HG03280 (cell line): Measurements from ENCODE around the gene SHANK2.

Experiments
- ATAC-seq: cut with Tn5 transposase; IDR thresholded peaks from one replicate; pipeline ENCODE4 v1.9.1; 2021; ENCODE audit warnings: mild to moderate bottlenecking, moderate library complexity; ENCODE audit not compliant: unreplicated experiment

The SHANK2 gene

DNA sequence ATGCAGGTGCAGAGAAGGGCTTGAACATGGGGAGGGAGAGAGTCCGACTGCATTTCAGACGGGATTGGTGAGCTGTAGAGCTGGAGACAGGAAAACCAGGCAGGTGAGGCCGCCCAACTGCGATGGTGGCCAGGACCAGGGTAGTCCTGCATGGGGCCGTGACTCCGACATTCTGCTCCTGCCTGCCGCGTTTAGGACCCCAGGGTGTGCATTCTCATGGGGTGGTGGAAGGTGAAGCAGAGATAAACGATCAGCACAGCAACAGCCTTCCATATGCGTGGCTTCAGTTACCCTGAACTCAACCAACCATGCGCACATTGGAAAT, 29.3 kb downstream of the SHANK2 start:
- ATAC-seq: no peak

DNA sequence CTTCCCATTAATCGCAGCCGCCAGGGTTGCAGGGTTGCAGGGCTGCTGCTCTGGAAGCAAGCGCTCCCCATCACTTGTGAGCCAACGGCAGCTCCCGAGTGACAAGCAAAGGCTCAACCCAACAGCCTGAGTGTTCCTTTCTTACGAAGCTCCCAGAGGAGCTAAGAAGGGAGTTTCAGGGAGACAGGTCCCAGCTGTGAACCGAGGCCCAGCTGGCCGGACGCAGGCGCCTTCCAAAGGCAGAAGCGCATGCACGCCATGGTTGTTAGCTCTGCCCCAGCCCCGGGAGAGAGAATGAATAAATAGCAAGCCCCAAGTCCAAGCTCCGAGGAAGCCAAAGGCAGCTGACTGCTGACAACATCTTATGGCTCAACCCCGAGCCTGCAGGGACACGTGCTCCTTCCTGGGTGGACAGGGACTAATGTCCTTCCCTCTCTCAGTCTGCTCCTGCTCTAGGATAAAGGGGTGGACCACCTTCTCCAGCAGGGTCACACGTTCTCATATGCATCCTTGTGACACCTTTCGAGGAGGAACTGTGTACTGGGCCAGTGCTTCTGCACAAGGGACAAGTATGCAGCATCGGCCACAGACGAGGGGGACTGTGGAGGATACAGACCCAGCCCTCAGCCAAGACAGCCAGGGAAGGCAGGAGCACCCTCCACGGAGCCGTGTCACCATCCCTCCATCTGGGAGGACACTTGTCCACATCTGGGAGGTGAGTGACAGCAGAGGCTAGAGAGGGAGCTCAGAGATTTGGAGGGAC, 29.9 kb downstream of the SHANK2 start:
- ATAC-seq: no peak

GRCh38 chr11:71221821-71222220, 30.6 kb downstream of the SHANK2 start:
- ATAC-seq: no peak

DNA sequence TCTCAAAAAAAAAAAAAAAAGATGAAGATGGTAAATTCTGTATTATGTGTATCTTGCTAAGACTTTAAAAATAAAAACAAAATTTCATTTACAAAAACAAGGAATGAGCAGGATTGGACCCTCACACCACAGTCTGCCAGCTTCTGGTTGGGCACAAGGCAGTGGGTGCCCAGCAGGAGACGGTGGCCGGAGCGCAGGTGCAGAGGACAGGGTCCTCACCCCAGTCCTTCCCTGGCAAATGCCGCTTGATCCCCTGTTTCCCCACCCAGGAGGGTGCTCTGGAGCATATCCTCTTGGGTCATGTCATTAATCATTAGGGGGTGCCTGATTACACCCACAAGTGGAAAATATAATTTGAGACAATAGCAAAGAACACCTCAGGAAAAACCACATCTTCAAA, 31.2 kb downstream of the SHANK2 start:
- no peak for ATAC-seq

- no peak for ATAC-seq
Observed at GRCh38 chr11:71218789-71219499, 33.4 kb downstream of the SHANK2 start.

DNA sequence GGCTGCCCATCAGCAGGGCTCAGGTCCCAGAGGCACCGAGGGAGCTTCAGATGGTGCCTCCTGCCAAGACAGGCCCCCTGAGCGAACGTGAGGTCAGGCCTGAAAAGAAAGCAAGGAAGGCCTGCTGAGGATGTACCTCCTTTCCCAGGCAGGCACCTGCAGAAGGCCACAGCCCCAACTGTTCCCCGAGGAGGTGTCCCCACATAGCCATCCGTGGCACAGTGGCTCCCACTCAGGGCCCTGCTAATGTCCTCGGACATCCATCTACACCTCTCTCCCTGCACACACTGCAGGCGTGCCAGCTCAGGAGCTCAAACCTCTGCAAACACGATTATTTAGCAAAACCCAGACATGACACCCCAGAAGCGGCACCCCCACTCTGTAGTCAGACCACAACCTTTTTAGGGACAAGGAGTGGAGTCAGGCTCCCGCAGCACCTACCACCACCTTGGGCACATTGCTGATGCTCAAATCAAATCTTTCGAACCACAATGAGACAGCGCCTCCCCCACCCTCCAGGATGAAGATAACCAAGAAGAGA, 36.9 kb downstream of the SHANK2 start:
- no peak for ATAC-seq

DNA sequence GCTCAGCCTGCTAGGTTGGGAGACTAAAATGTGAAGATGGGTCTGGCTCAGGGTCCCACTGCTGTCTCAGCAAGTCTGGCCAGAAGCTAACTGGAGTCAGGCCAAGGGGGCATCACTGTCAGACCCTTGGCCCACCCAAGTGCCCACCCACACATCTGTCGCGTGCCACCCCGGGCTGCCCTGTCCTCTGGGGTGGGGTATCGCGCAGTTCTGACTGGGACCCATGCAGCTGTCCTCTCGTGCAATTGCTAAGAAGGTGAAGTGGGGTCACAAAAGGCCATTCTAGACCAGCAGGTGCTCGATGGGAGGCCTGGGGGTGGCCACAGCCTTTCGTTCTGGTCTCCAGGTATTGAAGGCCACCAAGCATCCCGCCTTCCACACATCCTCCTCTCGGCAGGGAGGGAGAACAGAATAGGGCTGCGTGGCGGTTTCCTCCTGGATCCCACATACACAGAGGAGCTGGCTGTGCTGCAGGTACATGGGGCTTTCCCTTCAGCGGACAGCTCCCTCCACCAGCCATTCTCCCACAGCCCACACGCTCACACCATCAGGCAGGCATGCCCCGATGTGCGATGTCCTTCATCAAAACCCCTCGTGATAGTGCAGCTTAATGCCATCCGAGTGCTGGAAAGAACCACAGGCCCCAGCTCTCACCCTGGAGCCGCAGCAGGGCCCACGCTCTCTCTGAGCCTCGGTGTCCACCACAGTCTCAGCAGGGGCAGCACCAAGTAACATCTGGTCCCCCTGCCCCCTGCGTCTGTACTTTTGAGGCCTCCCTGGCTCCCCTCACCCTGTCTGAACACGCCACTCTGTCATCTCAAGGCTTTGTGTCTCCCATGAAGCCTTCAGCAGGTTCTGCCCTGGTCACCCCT, 37.6 kb downstream of the SHANK2 start:
- ATAC-seq: no peak

DNA sequence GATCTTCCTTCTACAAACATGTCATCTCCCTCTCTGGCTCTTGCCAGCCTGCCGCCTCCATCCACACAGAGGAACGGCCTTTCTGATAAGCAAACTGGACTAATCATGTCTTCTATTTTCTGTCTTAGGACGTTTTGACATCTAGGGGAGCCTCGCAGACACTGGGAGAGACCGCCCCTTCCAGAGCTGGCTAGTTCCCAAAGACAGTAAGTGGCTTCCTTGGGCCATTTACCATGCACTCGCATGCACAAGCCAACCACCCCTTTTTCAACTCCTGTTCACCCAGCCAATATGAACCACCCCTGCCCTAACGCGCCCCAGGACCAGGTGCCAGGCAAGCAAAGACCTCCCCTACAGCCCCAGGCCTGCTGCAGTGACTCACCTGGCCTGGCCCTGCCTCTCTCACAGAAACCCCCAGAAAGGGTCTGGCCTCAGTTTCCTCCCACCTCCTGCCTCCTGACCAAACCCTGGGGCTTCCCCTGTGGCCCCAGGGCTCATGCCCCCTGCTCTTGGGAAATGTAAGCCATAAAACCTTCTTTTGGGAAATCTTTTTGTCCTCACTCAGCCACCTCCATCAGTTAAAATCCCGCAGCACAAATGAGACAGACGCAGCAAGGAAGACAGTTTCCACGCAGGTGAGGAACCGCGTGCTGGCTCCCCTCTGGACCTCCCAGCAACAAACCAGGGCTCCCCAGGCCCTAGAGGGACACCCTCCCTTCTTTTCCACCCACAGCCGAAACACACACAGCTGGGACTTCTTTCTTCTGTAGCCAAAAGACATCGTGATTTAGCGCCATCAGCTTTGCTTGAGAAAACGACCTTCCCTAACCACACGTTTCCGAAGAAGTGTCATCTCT, 38.5 kb downstream of the SHANK2 start:
- ATAC-seq: no peak

- ATAC-seq: no peak
Observed at GRCh38 chr11:71212871-71213559, 39.4 kb downstream of the SHANK2 start.

- no peak for ATAC-seq
Observed at GRCh38 chr11:71211631-71212030, 40.7 kb downstream of the SHANK2 start.

GRCh38 chr11:71210861-71211260, 41.5 kb downstream of the SHANK2 start:
- ATAC-seq: no peak

GRCh38 chr11:71209656-71210055, 42.7 kb downstream of the SHANK2 start:
- no peak for ATAC-seq

DNA sequence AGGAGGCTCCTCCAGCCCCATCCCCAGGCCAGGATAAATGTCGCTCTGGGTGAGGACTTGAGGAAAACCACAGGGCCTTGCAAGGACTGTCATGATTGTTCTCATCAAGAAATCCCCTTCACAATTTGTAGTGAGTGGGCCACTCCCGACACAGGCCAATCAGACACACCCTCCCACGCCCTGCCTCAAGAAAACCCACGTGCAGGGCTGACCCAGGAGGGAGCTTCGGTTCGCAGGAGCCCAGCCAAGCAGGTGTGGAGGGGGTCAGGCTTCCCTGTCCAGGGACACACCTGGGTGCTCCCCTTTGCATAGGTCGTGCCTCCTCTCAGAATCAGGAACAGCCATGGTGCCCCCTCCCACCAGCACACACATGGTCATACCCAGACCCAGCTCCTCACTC, 43.2 kb downstream of the SHANK2 start:
- ATAC-seq: no peak

- no peak for ATAC-seq
Observed at GRCh38 chr11:71208011-71208774, 44.2 kb downstream of the SHANK2 start.

- no peak for ATAC-seq
Observed at GRCh38 chr11:71207563-71207962, 44.8 kb downstream of the SHANK2 start.

DNA sequence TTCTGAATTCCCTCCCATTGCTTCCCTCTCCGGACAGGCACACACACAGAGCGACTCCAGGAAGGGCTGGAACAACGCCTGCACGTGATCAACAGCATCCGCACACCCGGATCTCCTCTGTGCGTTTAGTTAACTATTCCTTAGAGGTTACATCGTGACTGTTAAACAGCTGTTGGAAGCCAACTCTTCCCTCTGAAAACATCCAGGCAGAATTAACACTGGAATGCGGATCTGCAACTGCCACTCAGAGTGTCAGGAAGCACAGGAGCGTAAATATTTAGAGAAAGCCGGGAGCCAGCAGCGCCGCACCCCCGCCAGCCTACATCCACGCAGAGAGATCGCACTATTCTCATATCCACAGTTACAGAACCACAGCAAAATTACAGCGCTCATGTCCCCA, 46.2 kb downstream of the SHANK2 start:
- ATAC-seq: no peak

GRCh38 chr11:71204748-71205664, 47.4 kb downstream of the SHANK2 start:
- no peak for ATAC-seq

- no peak for ATAC-seq
Observed at GRCh38 chr11:71204294-71204693, 48.1 kb downstream of the SHANK2 start.
